Fibroblast of lung (primary cell): ENCODE data around the gene EGLN1. TPM values are rescaled to one million over a fixed set of nuclear protein-coding genes. Genes with fewer than 3 reads are reported as not detected.

Source experiments
- DNase-seq, 2 donors: peaks; one replicate each; pipeline versions ENCODE4 v3.0.0 to v3.0.0-alpha.2; 2010; ENCODE audit warnings: low read depth in 2 of 2
- H2AFZ ChIP-seq: 2 replicates; pipeline ENCODE4 v1.5.1; 2012; ENCODE audit warnings: low read length, control low read depth, inconsistent platforms
- H3K27ac ChIP-seq: 2 replicates; pipeline ENCODE4 v1.5.1; 2011; ENCODE audit warnings: low read length, control low read depth; ENCODE audit not compliant: insufficient read depth
- H3K27me3 ChIP-seq: 2 replicates; pipeline ENCODE4 v1.5.1; 2011; ENCODE audit warnings: mild to moderate bottlenecking, low read length; ENCODE audit not compliant: control insufficient read depth, insufficient read depth
- H3K36me3 ChIP-seq: 2 replicates; pipeline ENCODE4 v1.5.1; 2011; ENCODE audit warnings: low read length; ENCODE audit not compliant: control insufficient read depth, insufficient read depth
- H3K4me1 ChIP-seq: 2 replicates; pipeline ENCODE4 v1.5.1; 2011; ENCODE audit warnings: low read length; ENCODE audit not compliant: control insufficient read depth, insufficient read depth; ENCODE audit errors: extremely low read depth
- H3K4me2 ChIP-seq: 2 replicates; pipeline ENCODE4 v1.5.1; 2011; ENCODE audit warnings: low read length, control low read depth; ENCODE audit not compliant: insufficient read depth; ENCODE audit errors: extremely low read depth
- H3K4me3 ChIP-seq, 4 experiments: fragments of 200-600 bp in 1 of 4; sonication (generic) in 1 of 4; replicated peaks in 1 of 4; 2 replicates each; pipeline ENCODE4 v1.5.1; 2011 to 2016; ENCODE audit warnings: low read length in 4 of 4, low read depth in 3 of 4, mild to moderate bottlenecking in 3 of 4, control low read depth in 2 of 4, inconsistent platforms in 1 of 4, mixed read lengths in 1 of 4; ENCODE audit not compliant: insufficient read depth in 1 of 4; ENCODE audit errors: control extremely low read depth in 1 of 4
- H3K79me2 ChIP-seq: 2 replicates; pipeline ENCODE4 v1.5.1; 2012; ENCODE audit warnings: mild to moderate bottlenecking, low read length, inconsistent platforms; ENCODE audit not compliant: control insufficient read depth, insufficient read depth
- H3K9ac ChIP-seq: 2 replicates; pipeline ENCODE4 v1.5.1; 2011; ENCODE audit warnings: mild to moderate bottlenecking, low read length, control low read depth; ENCODE audit not compliant: insufficient read depth
- H3K9me3 ChIP-seq: 2 replicates; pipeline ENCODE4 v1.5.1; 2012; ENCODE audit warnings: low read depth, low read length; ENCODE audit not compliant: control insufficient read depth, insufficient read depth
- H4K20me1 ChIP-seq: 2 replicates; pipeline ENCODE4 v1.5.1; 2011; ENCODE audit warnings: low read length; ENCODE audit not compliant: control insufficient read depth, insufficient read depth; ENCODE audit errors: extremely low read depth
- CTCF ChIP-seq, 2 donors: IDR thresholded peaks in 1 of 2; conservative IDR thresholded peaks in 1 of 2; 1 replicate in 1 of 2; 2 replicates in 1 of 2; pipeline ENCODE4 v1.5.1; 2011 to 2012; ENCODE audit warnings: low read length in 2 of 2, control low read depth in 1 of 2, inconsistent platforms in 1 of 2, low read depth in 1 of 2, mild to moderate bottlenecking in 1 of 2
- EZH2 ChIP-seq: IDR thresholded peaks from 2 replicates; pipeline ENCODE4 v1.5.1; 2012; ENCODE audit warnings: low read length, control low read depth, mild to moderate bottlenecking; ENCODE audit errors: missing control alignments
- polyA plus RNA-seq, 2 donors: library from polyadenylated mRNA; depleted of rRNA in 1 of 2; stranded (reverse) in 1 of 2; unstranded in 1 of 2; fragments of >200 nt; gene quantifications; 2 replicates each; pipeline ENCODE4 v1.2.1, GENCODE V29; 2011 to 2012; ENCODE audit warnings: missing spikeins in 1 of 2
- total RNA-seq: library from RNA; depleted of rRNA; stranded (reverse); fragments of >200 nt; gene quantifications from 2 replicates; pipeline ENCODE4 v1.2.1, GENCODE V29; 2014

Gene EGLN1
- total and polyA plus RNA-seq, 2 donors (not counting 1 experiment from before 2014, with no cell fraction given): 49.3 to 50.9 TPM

GRCh38 chr1:231348442-231348841 is 73.6 kb downstream of the EGLN1 start:
- DNase-seq: no peak
- no peaks in the 10 kb centered on the region for H3K27me3 ChIP-seq
- TF ChIP-seq EZH2: no peak
- TF ChIP-seq CTCF (conservative IDR thresholded peaks at IDR 0.05 in 1 of 2, IDR thresholded peaks at IDR 0.05 in 1 of 2; ENCODE audit: low read depth in 1 of 2, low read length in 2 of 2): no peak
- H2AFZ ChIP-seq: no peak overlapping the region
- no peak overlapping the region for H3K9ac ChIP-seq
- H3K79me2 ChIP-seq: no peaks in the 10 kb centered on the region
- no peak overlapping the region for H3K4me3 ChIP-seq
- no peaks in the 10 kb centered on the region for H4K20me1 ChIP-seq
- H3K9me3 ChIP-seq: no peaks in the 10 kb centered on the region
- no peak overlapping the region for H3K4me2 ChIP-seq
- H3K4me1 ChIP-seq: no peaks in the 10 kb centered on the region
- H3K36me3 ChIP-seq: peaks cover 2% of the 10 kb centered on the region
- H3K27ac ChIP-seq: no peak overlapping the region

- no peak overlapping the region for H3K9ac ChIP-seq
- no peaks in the 10 kb centered on the region for H3K4me1 ChIP-seq
- H3K9me3 ChIP-seq: no peaks in the 10 kb centered on the region
- no peak overlapping the region for H3K4me2 ChIP-seq
- H3K36me3 ChIP-seq: peaks cover 2% of the 10 kb centered on the region
- no peaks in the 10 kb centered on the region for H3K27me3 ChIP-seq
- no peaks in the 10 kb centered on the region for H4K20me1 ChIP-seq
- H2AFZ ChIP-seq: no peak overlapping the region
- H3K27ac ChIP-seq: no peak overlapping the region
- no peak for TF ChIP-seq CTCF (conservative IDR thresholded peaks at IDR 0.05 in 1 of 2, IDR thresholded peaks at IDR 0.05 in 1 of 2; ENCODE audit: low read depth in 1 of 2, low read length in 2 of 2)
- TF ChIP-seq EZH2: no peak
- no peak for DNase-seq
- no peaks in the 10 kb centered on the region for H3K79me2 ChIP-seq
- H3K4me3 ChIP-seq: no peak overlapping the region
Observed at GRCh38 chr1:231347961-231348360, 74.1 kb downstream of the EGLN1 start.

- Histone ChIP-seq H2AFZ (no peak overlapping the region), H3K9me3 (no peaks in the 10 kb centered on the region), H3K4me1 (no peaks in the 10 kb centered on the region), H3K27ac (no peak overlapping the region), H3K79me2 (peaks cover 44% of the 10 kb centered on the region), H3K4me2 (no peak overlapping the region), H3K27me3 (no peaks in the 10 kb centered on the region), H4K20me1 (no peaks in the 10 kb centered on the region), H3K9ac (no peak overlapping the region), H3K36me3 (peaks cover 1% of the 10 kb centered on the region), H3K4me3 (no peak overlapping the region)
- TF ChIP-seq CTCF (conservative IDR thresholded peaks at IDR 0.05 in 1 of 2, IDR thresholded peaks at IDR 0.05 in 1 of 2; ENCODE audit: low read depth in 1 of 2, low read length in 2 of 2): no peak
- TF ChIP-seq EZH2: no peak
- DNase-seq: no peak
Observed at GRCh38 chr1:231340328-231341013, 81.6 kb downstream of the EGLN1 start.
